HCEC 1CT (cell line): ENCODE results near the gene IFT52.

ENCODE experiments used
- DNase-seq: peaks from one replicate; pipeline ENCODE4 v3.0.0-alpha.2; 2017

The IFT52 gene

DNA sequence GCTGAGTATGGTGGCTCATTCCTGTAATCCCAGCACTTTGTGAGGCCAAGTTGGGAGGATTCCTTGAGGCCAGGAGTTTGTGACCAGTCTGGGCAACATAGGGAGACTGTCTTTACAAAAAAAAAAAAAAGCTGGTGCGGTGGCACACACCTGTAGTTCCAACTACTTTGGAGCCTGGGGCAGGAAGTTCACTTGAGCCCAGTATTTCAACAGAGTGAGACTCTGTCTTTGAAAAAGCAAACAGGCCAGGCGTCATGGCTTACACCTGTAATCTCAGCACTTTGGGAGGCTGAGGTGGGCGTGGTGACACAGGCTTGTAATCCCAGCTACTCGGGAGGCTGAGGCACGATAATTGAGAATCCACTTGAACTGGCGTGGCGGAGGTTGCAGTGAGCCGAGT lies 104.8 kb downstream of the IFT52 start:
- no peak for DNase-seq
